ENCODE results near the gene SP3.

Gene SP3

GRCh38 chr2:173943738-173944137 lies 21.4 kb downstream of the SP3 start:
- POLR2A ChIA-PET, result no interaction called here
- TF ChIP-seq CTCF (IDR thresholded peaks at IDR 0.05; ENCODE audit: control extremely low read depth, extremely low read depth, low read depth, missing control alignments), result no peak
- no peak for DNase-seq (ENCODE audit: extremely low spot score)
- CTCF ChIA-PET, result interaction anchor here (1.3 kb wide), 1 partner anchor 11 kb away, joined by 3 read pairs; no protein-coding TSS in a partner anchor

- ChIA-PET POLR2A (no interaction called here), CTCF (no interaction called here)
- DNase-seq (ENCODE audit: extremely low spot score), result no peak
- no peak for TF ChIP-seq CTCF (IDR thresholded peaks at IDR 0.05; ENCODE audit: control extremely low read depth, extremely low read depth, low read depth, missing control alignments)
Measured at GRCh38 chr2:173942861-173943523, 22.2 kb downstream of the SP3 start.

- TF ChIP-seq CTCF (IDR thresholded peaks at IDR 0.05; ENCODE audit: control extremely low read depth, extremely low read depth, low read depth, missing control alignments), result no peak
- CTCF ChIA-PET, result interaction anchor here (1.4 kb wide), 1 partner anchor 20 kb away, joined by 3 read pairs; no protein-coding TSS in a partner anchor
- POLR2A ChIA-PET, result no interaction called here
- DNase-seq (ENCODE audit: extremely low spot score), result no peak
Measured at GRCh38 chr2:173941567-173941966, 23.6 kb downstream of the SP3 start.

GRCh38 chr2:173940208-173941020 lies 24.8 kb downstream of the SP3 start:
- ChIA-PET POLR2A (no interaction called here), CTCF (interaction anchor here (1.2 to 1.4 kb wide), 3 partner anchors 10 to 21 kb away, joined by 3 to 6 read pairs (median 4); no protein-coding TSS in a partner anchor)
- no peak for TF ChIP-seq CTCF (IDR thresholded peaks at IDR 0.05; ENCODE audit: control extremely low read depth, extremely low read depth, low read depth, missing control alignments)
- no peak for DNase-seq (ENCODE audit: extremely low spot score)

GRCh38 chr2:173938700-173939384 lies 26.3 kb downstream of the SP3 start:
- no peak for DNase-seq (ENCODE audit: extremely low spot score)
- ChIA-PET CTCF (no interaction called here), POLR2A (no interaction called here)
- no peak for TF ChIP-seq CTCF (IDR thresholded peaks at IDR 0.05; ENCODE audit: control extremely low read depth, extremely low read depth, low read depth, missing control alignments)

GRCh38 chr2:173935305-173935704 lies 29.9 kb downstream of the SP3 start:
- TF ChIP-seq CTCF (IDR thresholded peaks at IDR 0.05; ENCODE audit: control extremely low read depth, extremely low read depth, low read depth, missing control alignments), result no peak
- CTCF ChIA-PET, result interaction anchor here (1.1 to 1.3 kb wide), 2 partner anchors 19 to 24 kb away, joined by 3 read pairs; no protein-coding TSS in a partner anchor
- DNase-seq (ENCODE audit: extremely low spot score), result no peak
- POLR2A ChIA-PET, result no interaction called here
